ENCODE measurements around the gene GNAT2.

GNAT2 gene

GRCh38 chr1:109626682-109627408, 7.4 kb upstream of the GNAT2 start:
- DNase-seq: no peak

- DNase-seq: no peak
These were observed 6.5 kb upstream of the GNAT2 start for GRCh38 chr1:109625601-109626560.

GRCh38 chr1:109625176-109625575, 5.8 kb upstream of the GNAT2 start:
- no peak for DNase-seq

- DNase-seq: peak; percentile 37
These were observed 5.0 kb upstream of the GNAT2 start for GRCh38 chr1:109624201-109625010.

- DNase-seq: no peak
These were observed 4.3 kb upstream of the GNAT2 start for GRCh38 chr1:109623601-109624161.

GRCh38 chr1:109622895-109623294, 3.5 kb upstream of the GNAT2 start:
- DNase-seq: no peak

GRCh38 chr1:109622137-109622892, 2.9 kb upstream of the GNAT2 start:
- no peak for DNase-seq

- DNase-seq: no peak
These were observed 2.1 kb upstream of the GNAT2 start for GRCh38 chr1:109621379-109622136.

- peak; percentile 92 for DNase-seq
These were observed 1.4 kb upstream of the GNAT2 start for GRCh38 chr1:109620841-109621286.

GRCh38 chr1:109620401-109620791, 980 bp upstream of the GNAT2 start:
- no peak for DNase-seq

GRCh38 chr1:109618661-109619575, 498 bp downstream of the GNAT2 start:
- no peak for DNase-seq

GRCh38 chr1:109617291-109617801, 2.1 kb downstream of the GNAT2 start:
- DNase-seq: peak; percentile 77

GRCh38 chr1:109616391-109616790, 3.0 kb downstream of the GNAT2 start:
- peak; percentile 43 for DNase-seq

- peak; percentile 99 for DNase-seq
These were observed 3.5 kb downstream of the GNAT2 start for GRCh38 chr1:109615879-109616278.

GRCh38 chr1:109613361-109614147, 5.9 kb downstream of the GNAT2 start:
- DNase-seq: no peak

GRCh38 chr1:109611308-109611990, 8.0 kb downstream of the GNAT2 start:
- DNase-seq: no peak

- peak; percentile 16 for DNase-seq
These were observed 8.7 kb downstream of the GNAT2 start for GRCh38 chr1:109610609-109611307.

GRCh38 chr1:109609881-109610280, 9.5 kb downstream of the GNAT2 start:
- DNase-seq: no peak
